Measurements from ENCODE around the gene HSD17B1.
A peak's percentile ranks its signal among the peaks of the same experiment; 100 is the strongest.
"Not testable (repeated sequence)": the region's sequence is repeated elsewhere in the genome, so short reads cannot be mapped to it uniquely, and the experiment has no call there.

HSD17B1 gene

DNA sequence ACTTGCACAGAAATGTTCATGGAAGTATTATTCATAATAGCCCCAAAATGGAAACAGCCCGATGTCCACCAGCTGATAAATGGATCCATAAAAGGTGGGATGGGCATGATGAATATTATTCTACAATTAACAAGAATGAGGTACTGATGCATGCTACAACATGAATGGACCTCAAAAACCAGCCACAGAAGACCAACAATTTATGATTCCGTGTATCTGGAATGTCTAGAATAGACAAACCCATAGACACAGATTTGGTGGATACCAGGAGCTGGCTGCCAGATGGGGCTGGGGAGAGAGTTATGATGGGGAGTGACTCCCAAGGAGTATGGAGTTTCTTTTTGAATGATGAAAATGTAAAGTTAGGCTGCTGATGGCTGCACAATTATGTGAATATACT lies 27.5 kb upstream of the HSD17B1 start:
- no peak for DNase-seq

DNA sequence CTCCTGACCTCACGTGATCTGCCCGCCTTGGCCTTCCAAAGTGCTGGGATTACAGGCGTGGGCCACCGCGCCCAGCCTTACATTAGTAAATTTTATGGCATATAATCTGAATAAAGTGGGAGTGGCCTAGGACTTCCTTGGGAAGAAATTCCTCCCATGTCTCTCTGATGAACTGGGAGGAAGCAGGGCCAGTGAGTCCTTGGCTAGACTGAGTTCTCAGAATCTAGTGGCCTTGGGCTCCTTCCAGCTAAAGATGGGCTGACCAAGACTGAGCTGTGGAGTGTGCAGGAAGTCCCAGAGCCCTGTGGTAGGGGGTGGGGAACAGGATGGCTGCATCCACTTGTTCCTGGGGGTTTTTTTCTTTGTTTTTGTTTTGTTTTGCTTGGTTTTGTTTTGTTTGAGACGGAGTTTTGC lies 26.7 kb upstream of the HSD17B1 start:
- no peak for DNase-seq

DNA sequence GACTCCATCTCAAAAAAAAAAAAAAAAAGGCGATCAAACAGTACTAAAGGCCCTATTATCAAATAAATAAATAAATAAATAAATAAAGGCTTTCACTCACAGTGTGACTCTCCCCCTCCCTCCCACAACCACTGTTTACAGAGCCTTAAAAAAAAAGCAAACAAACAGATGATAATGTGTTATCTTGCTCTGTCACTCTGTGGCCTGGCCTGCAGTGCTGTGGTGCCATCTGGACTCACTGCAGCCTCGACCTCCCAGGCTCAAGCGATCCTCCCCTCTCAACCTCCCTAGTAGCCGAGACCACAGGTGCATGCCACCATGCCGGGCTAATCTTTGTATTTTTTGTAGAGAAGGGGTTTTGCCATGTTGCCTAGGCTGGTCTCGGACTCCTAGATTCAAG lies 24.8 kb upstream of the HSD17B1 start:
- no peak for DNase-seq

- DNase-seq = no peak
Measured at GRCh38 chr17:42529061-42529460, 23.7 kb upstream of the HSD17B1 start.

DNA sequence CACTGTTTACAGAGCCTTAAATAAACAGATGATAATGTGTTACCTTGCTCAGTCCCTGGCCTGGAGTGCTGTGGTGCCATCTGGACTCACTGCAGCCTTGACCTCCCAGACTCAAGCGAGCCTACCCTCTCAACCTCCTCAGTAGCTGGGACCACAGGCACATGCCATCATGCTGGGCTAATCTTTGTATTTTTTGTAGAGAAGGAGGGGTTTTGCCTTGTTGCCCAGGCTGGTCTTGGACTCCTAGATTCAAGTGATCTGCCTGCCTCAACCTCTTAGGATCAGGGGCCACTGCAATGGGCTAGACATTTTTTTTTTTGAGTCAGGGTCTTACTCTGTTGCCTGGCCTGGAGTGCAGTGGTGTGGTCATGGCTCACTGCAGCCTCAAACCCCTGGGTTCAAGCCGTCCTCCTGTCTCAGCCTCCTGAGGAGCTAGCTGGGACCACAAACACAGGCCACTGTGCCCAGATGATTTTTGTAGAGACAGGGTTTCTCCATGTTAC lies 21.7 kb upstream of the HSD17B1 start:
- DNase-seq = no peak

DNA sequence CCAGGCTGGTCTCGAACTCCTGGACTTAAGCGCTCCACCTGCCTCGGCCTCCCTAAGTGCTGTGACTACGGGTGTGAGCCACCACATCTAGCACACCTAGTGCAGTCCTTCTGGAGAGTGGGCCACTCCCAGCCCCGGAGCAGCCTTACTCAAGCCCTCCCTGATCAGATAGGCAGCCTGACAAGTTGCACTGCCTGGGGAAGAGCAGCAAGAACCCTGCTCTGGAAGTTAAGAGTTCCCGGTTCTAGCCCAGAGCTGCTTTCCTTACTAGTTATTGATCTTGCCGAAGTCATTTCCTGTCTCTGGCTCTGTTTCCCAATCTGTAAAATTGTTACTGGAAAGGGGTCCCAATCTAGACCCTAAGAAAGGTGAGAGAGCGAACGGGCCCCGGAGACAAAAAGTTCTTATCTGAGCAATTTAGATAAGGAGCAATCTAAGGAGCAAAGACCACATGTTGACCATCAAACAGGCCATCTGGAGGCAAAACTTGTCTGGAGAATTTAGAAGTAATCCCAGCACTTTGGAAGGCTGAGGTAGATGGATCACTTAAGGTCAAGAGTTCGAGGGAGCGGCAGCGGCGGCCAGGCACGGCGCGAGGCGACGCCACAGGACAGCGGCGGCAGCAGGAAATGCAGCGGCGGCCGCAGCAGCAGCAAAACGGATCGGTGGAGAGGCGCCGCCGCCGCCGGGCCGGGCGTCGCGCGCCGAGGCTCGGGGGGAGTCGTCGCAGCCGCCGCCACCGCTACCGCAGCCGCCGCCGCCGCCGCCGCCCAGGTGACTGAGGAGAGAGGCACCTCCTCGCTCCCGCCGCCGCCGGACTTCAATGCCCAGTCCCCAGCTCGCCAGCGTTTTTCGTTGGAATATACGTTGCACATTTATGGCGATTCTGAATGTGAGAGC lies 21.0 kb upstream of the HSD17B1 start:
- DNase-seq = peak; percentile 70

DNA sequence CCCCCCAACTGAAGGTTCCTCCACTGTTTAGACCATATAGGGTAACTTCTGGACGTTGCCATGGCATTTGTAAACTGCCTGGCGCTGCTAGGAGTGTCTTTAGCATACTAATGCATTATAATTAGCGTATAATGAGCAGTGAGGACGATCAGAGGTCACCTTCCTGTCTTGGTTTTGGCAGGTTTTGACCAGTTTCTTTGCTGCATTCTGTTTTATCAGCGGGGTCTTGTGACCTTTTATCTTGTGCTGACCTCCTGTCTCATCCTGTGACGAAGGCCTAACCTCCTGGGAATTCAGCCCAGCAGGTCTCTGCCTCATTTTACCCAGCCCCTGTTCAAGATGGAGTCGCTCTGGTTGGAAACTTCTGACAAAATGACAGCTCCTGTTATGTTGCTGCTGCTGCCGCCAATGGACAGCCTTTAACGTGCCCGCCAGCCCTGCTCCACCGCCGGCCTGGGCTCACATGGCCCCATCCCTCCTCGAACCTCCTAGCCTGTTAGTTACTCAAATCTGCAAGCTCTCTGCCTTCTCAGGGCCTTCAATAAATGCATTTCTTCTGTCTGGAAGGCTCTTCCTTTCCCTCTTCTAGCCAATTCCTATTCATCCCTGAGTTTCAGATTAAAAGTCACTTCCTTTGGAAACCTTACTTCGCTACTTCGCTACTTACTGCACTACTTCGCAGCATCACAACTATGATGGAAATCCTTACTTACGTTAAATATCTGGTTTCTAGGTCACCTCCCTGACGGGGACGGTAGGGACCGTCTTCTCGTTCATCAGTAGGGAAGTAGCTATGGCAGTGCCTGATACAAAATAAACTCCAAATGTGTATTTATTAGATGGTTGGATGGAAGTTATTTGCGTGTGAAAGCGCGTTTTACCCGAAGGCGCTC lies 17.3 kb upstream of the HSD17B1 start:
- DNase-seq = no peak

DNA sequence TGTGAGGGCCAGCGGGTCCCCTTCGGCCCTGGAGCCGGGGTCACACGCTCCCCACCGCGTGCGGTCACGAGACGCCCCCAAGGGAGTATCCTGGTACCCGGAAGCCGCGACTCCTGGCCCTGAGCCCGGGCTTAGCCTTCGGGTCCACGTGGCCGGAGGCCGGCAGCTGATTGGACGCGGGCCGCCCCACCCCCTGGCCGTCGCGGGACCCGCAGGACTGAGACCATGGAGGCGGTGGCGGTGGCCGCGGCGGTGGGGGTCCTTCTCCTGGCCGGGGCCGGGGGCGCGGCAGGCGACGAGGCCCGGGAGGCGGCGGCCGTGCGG lies 16.7 kb upstream of the HSD17B1 start, which contains the start of gene NAGLU:
Gene NAGLU, plus strand, starts transcription at position 194 of the 324 bp plus-strand sequence. Its CDS starts 32 bp downstream, at position 226.
- peak; percentile 78 for DNase-seq

DNA sequence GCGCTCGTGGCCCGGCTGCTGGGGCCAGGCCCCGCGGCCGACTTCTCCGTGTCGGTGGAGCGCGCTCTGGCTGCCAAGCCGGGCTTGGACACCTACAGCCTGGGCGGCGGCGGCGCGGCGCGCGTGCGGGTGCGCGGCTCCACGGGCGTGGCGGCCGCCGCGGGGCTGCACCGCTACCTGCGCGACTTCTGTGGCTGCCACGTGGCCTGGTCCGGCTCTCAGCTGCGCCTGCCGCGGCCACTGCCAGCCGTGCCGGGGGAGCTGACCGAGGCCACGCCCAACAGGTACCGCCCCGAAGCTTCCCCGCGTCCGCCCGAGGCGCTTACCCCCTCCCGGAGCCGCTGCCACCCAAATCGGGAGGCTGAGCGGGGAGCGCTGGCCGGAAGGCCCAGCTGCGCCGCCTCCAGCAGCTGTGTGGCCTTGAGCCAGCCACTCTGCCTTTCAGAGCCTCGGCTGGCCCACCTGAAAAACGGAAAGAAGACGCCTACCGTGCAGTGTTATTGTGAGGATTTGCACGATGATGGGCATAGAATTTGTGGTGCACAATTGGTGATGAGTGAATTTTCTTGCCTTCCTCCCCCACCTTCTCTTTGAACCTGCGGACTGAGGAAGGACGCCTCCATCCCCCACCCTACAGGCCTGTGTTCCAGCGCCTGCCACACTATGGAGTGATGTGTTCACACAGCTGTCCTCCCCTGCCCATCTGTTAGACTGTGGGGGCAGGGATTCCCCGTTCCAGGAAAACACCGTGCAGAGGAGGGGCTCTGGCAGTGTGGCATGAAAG lies 16.2 kb upstream of the HSD17B1 start:
- peak; percentile 68 for DNase-seq

GRCh38 chr17:42537156-42537805 lies 15.4 kb upstream of the HSD17B1 start:
- DNase-seq = no peak

DNA sequence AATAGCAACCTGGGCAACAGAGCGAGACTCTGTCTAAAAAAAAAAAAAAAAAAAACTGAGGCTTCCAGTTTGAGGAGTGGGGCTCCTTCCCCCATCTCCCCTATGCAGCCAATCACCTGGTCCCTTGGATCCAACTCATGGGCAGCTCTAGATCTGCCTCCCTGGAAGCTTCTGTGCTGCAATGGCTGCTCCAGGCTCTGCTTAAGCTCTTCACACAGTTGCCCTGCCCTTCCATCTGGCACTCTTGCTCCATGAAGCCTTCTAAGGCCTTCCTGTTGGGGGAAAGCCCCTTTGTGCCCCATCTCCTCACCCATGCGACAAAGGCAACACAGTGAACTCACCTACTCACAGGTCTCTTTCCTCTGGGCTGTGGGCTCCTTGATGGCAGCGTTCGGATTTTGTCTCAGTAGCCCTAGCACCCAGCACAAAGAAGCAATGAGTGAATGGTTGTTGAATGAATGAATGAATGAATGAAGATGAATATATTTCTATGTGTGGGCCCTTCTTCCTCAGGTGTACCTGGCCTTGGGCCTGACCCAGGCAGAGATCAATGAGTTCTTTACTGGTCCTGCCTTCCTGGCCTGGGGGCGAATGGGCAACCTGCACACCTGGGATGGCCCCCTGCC lies 14.8 kb upstream of the HSD17B1 start:
- no peak for DNase-seq

- DNase-seq = no peak
Measured at GRCh38 chr17:42538482-42538881, 14.2 kb upstream of the HSD17B1 start.

- not testable (repeated sequence) for DNase-seq
Measured at GRCh38 chr17:42540558-42540957, 12.2 kb upstream of the HSD17B1 start.

- no peak for DNase-seq
Measured at GRCh38 chr17:42541041-42541833, 11.5 kb upstream of the HSD17B1 start.

GRCh38 chr17:42543190-42544079 lies 9.3 kb upstream of the HSD17B1 start:
- no peak for DNase-seq

DNA sequence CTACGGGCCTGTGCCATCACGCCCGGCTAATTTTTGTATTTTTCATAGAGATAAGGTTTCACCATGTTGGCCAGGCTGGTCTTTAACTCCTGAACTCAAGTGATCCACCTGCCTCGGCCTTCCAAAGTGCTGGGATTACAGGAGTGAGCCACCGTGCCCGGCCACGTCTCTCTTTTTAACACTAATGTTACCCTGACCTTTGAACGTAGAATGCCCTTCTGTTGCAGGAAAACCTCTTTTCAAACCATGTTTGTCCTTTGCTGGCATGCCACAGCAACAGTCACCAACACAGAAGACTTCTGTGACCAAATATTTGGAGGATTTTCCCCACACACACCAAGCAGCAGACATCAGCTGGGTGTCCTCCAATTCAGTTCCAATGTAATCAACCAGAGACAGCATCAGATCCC lies 7.8 kb upstream of the HSD17B1 start:
- no peak for DNase-seq

DNA sequence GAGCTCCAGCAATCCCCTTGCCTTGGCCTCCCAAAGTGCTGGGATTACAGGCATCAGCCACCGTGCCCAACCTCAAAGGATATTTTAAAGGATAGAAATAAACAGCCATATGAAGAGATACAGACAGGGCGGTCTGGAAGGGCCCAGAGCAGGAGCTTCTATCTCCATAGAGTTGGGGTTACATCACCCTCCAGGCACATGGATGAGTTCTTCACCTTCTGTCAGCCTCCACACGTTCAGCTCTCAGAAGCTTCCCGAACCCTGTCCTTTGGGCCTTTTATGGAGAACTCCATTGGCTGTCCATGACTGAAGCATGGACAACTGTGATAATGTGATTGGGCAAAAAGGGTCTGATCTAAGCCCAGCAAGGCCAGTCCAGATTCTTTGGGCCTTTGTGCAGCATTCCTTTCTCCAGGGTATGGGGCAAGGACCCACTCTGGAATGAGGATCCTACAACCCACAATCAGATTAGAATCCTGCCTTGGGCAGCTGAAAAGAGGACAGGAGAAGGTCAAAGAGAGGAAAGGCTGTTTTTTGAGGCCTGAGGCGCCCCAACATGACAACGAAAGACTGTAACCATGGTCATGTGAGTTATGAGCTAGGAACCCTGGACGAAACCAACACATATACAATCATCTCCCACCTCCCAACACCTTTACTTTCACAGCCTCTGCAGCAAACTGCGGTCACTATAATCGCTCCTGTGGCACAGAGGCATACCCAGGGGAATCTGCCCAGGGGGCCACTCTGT lies 6.8 kb upstream of the HSD17B1 start:
- DNase-seq = not testable (repeated sequence)

- DNase-seq = no peak
Measured at GRCh38 chr17:42547001-42547461, 5.7 kb upstream of the HSD17B1 start.

Measured in right kidney (tissue), 1 donor.